Caco-2 (cell line): ENCODE results near the gene CNTRL. TPM values are rescaled to one million over a fixed set of nuclear protein-coding genes. Genes with fewer than 3 reads are reported as not detected.

Experiments
- BruUV-seq: library from RNA; stranded (reverse); fragments of 400-500 nt; replicated peaks from 2 replicates; lab custom pipeline; 2021; lab: Mats Ljungman, UMichigan
- CTCF ChIA-PET: fragments of 300-600 bp; sonication (Branson Sonifier 250); formaldehyde crosslinking; loops from one replicate; lab custom pipeline; 2022; ENCODE audit warnings: antibody characterized with exemption; lab: Charles Lee
- POLR2A ChIA-PET: fragments of 300-600 bp; sonication (Branson Sonifier 250); formaldehyde crosslinking; loops from one replicate; lab custom pipeline; 2022; ENCODE audit warnings: antibody characterized with exemption; lab: Charles Lee
- DNase-seq, 2 experiments: peaks; one replicate each; pipeline versions ENCODE4 v3.0.0 to v3.0.0-alpha.2; 2020 to 2022
- H3K27me3 ChIP-seq: replicated peaks from 2 replicates; pipeline ENCODE4 v1.6.0; 2011; ENCODE audit warnings: low read length; ENCODE audit not compliant: control insufficient read depth, insufficient read depth
- H3K36me3 ChIP-seq: 2 replicates; pipeline ENCODE4 v1.5.1; 2011; ENCODE audit warnings: low read length; ENCODE audit not compliant: control insufficient read depth, insufficient read depth
- H3K4me1 ChIP-seq: fragments of 250-450 bp; sonication (Bioruptor Pico); 2 replicates; pipeline ENCODE4 v1.5.1; 2020; ENCODE audit warnings: mild to moderate bottlenecking
- H3K4me3 ChIP-seq: 2 replicates; pipeline ENCODE4 v1.5.1; 2011; ENCODE audit warnings: low read depth, mild to moderate bottlenecking, control low read depth, low read length
- H3K9me3 ChIP-seq: fragments of 250-450 bp; sonication (Bioruptor Pico); 2 replicates; pipeline ENCODE4 v1.5.1; 2020; ENCODE audit warnings: mild to moderate bottlenecking, moderate library complexity
- H3K27ac Mint-ChIP-seq: one replicate; pipeline ENCODE4 v1.8.0; 2022; ENCODE audit warnings: mixed read lengths; ENCODE audit not compliant: unreplicated experiment
- H3K27me3 Mint-ChIP-seq: one replicate; pipeline ENCODE4 v1.8.0; 2022; ENCODE audit warnings: mixed read lengths; ENCODE audit not compliant: insufficient read depth, unreplicated experiment
- H3K36me3 Mint-ChIP-seq: one replicate; pipeline ENCODE4 v1.8.0; 2022; ENCODE audit warnings: mild to moderate bottlenecking, mixed read lengths; ENCODE audit not compliant: insufficient read depth, unreplicated experiment
- H3K4me1 Mint-ChIP-seq: one replicate; pipeline ENCODE4 v1.8.0; 2022; ENCODE audit warnings: low read depth, mixed read lengths; ENCODE audit not compliant: unreplicated experiment
- H3K4me3 Mint-ChIP-seq: one replicate; pipeline ENCODE4 v1.8.0; 2022; ENCODE audit warnings: mild to moderate bottlenecking, moderate library complexity, mixed read lengths; ENCODE audit not compliant: unreplicated experiment
- H3K9me3 Mint-ChIP-seq: one replicate; pipeline ENCODE4 v1.8.0; 2022; ENCODE audit warnings: mixed read lengths; ENCODE audit not compliant: unreplicated experiment
- intact Hi-C: fragments of 100-400 bp; cut with micrococcal nuclease; formaldehyde crosslinking; loops from one replicate; pipeline ENCODE4 v1.10.0; 2022; ENCODE audit not compliant: unreplicated experiment
- total RNA-seq: library from RNA; stranded (reverse); gene quantifications from 2 replicates; pipeline ENCODE4 v1.2.3, GENCODE V29; 2022
- TF ChIP-seq, protein P1 (sequence below), 2 experiments: fragments of 200-600 bp in 1 of 2; IDR thresholded peaks; 1 replicate in 1 of 2; 2 replicates in 1 of 2; pipeline versions ENCODE4 v1.5.1 to v1.8.0; 2011 to 2022; ENCODE audit warnings: antibody characterized with exemption in 1 of 2, control low read depth in 1 of 2, inconsistent platforms in 1 of 2, low read depth in 1 of 2, low read length in 1 of 2, mild to moderate bottlenecking in 1 of 2, moderate library complexity in 1 of 2; ENCODE audit not compliant: insufficient read depth in 1 of 2, severe bottlenecking in 1 of 2, unreplicated experiment in 1 of 2

CNTRL gene
- total RNA-seq, 1 experiment from 2014 or later: 12.0 TPM

DNA sequence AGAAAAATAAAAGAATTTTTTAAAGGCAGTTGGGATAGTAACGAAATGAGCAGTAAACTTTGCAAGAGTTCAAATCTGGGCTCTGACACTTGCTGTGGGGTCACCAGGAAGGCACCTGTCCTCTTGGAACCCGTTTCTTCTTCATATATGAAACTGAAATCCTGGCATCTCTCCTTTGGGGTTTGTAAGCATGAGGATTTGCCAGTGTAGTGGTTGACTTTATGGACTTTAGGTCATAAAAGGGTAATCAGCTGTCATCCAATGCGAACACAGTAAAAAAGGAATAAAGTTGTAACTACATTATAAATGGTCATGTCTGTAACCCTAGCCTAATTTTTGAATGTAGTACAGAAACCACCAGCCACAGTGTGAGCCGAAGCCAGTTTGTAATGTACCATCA, 125.6 kb downstream of the CNTRL start:
- intact Hi-C loops: loop anchor here (2.0 to 5.0 kb wide), 2 partner anchors 14 to 78 kb away; no protein-coding TSS in a partner anchor
- Mint-ChIP-seq H3K4me3 (peak overlapping the region; percentile 83), H3K9me3 (no peaks in the 10 kb centered on the region), H3K27me3 (no peaks in the 10 kb centered on the region), H3K4me1 (peaks cover 18% of the 10 kb centered on the region), H3K27ac (peak overlapping the region; percentile 72), H3K36me3 (peaks cover 8% of the 10 kb centered on the region)
- TF ChIP-seq, protein P1, sequence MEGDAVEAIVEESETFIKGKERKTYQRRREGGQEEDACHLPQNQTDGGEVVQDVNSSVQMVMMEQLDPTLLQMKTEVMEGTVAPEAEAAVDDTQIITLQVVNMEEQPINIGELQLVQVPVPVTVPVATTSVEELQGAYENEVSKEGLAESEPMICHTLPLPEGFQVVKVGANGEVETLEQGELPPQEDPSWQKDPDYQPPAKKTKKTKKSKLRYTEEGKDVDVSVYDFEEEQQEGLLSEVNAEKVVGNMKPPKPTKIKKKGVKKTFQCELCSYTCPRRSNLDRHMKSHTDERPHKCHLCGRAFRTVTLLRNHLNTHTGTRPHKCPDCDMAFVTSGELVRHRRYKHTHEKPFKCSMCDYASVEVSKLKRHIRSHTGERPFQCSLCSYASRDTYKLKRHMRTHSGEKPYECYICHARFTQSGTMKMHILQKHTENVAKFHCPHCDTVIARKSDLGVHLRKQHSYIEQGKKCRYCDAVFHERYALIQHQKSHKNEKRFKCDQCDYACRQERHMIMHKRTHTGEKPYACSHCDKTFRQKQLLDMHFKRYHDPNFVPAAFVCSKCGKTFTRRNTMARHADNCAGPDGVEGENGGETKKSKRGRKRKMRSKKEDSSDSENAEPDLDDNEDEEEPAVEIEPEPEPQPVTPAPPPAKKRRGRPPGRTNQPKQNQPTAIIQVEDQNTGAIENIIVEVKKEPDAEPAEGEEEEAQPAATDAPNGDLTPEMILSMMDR (IDR thresholded peaks at IDR 0.05; ENCODE audit: insufficient read depth in 1 of 2, low read depth in 1 of 2, low read length in 1 of 2, severe bottlenecking in 1 of 2, unreplicated experiment in 1 of 2): no peak
- no peak for DNase-seq
- H3K4me1 ChIP-seq: peaks cover 40% of the 10 kb centered on the region
- peak overlapping the region; percentile 93 for H3K4me3 ChIP-seq
- H3K36me3 ChIP-seq: no peaks in the 10 kb centered on the region
- CTCF ChIA-PET: interaction anchor here (1.4 kb wide), 1 partner anchor 87 kb away, joined by 4 read pairs; no protein-coding TSS in a partner anchor
- POLR2A ChIA-PET: no interaction called here
- H3K27me3 ChIP-seq: no peaks in the 10 kb centered on the region
- TSS peak; percentile 32 for BruUV-seq
- no peaks in the 10 kb centered on the region for H3K9me3 ChIP-seq

DNA sequence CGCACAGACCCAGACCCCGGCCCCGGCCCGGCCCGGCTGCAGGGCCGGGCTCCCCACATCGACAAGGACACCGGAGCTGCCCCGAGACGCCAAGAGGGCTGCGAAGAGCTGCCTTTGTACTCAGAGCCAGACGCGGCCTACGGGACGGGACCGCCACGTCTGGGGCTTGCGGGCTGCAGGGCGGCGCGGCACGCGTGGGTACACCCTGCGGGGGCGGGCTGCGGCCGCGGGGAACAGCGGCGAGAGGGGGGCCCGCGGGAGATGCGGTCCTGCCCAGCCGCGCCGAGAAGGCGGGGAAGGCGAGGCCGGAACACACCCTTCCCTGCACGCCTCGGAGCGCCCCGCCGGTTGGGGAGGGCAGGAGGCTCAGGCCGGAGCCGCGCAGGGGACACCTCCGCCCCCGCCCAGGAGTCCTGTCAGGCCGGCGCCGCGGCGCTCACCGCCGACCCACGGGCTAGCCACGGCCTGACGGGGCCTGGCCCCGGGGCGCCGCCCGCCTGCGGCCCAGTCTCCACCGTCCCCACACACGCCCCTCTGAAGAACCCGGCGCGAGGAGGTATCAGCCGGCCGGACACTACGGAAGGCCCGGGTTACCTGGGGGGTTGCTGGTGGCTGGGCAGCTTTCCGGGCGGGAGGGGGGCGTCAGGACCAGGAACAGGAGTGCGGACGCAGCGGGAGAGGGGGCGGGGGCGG, 126.4 kb downstream of the CNTRL start:
- peaks cover 32% of the 10 kb centered on the region for H3K4me1 ChIP-seq
- H3K9me3 ChIP-seq: no peaks in the 10 kb centered on the region
- peak overlapping the region; percentile 93 for H3K4me3 ChIP-seq
- no TSS peak for BruUV-seq
- peak overlapping the region; percentile 83 for H3K4me3 Mint-ChIP-seq
- intact Hi-C loops: loop anchor here (2.0 to 5.0 kb wide), 2 partner anchors 14 to 79 kb away; no protein-coding TSS in a partner anchor
- POLR2A ChIA-PET: interaction anchor here (0.6 to 1.5 kb wide), 4 partner anchors 49 to 775 kb away, joined by 4 to 7 read pairs (median 6); partner anchors contain the start of gene GSN
- H3K27ac Mint-ChIP-seq: peak overlapping the region; percentile 72
- H3K9me3 Mint-ChIP-seq: no peaks in the 10 kb centered on the region
- CTCF ChIA-PET: interaction anchor here (0.6 to 1.2 kb wide), 4 partner anchors 11 to 86 kb away, joined by 3 to 4 read pairs (median 4); partner anchors contain the start of gene GSN
- no peaks in the 10 kb centered on the region for H3K27me3 ChIP-seq
- H3K36me3 ChIP-seq: no peaks in the 10 kb centered on the region
- peaks cover 8% of the 10 kb centered on the region for H3K36me3 Mint-ChIP-seq
- H3K27me3 Mint-ChIP-seq: no peaks in the 10 kb centered on the region
- DNase-seq: peak; percentile 47 to 66
- TF ChIP-seq, protein P1 (IDR thresholded peaks at IDR 0.05; ENCODE audit: insufficient read depth in 1 of 2, low read depth in 1 of 2, low read length in 1 of 2, severe bottlenecking in 1 of 2, unreplicated experiment in 1 of 2): no peak
- peaks cover 13% of the 10 kb centered on the region for H3K4me1 Mint-ChIP-seq

DNA sequence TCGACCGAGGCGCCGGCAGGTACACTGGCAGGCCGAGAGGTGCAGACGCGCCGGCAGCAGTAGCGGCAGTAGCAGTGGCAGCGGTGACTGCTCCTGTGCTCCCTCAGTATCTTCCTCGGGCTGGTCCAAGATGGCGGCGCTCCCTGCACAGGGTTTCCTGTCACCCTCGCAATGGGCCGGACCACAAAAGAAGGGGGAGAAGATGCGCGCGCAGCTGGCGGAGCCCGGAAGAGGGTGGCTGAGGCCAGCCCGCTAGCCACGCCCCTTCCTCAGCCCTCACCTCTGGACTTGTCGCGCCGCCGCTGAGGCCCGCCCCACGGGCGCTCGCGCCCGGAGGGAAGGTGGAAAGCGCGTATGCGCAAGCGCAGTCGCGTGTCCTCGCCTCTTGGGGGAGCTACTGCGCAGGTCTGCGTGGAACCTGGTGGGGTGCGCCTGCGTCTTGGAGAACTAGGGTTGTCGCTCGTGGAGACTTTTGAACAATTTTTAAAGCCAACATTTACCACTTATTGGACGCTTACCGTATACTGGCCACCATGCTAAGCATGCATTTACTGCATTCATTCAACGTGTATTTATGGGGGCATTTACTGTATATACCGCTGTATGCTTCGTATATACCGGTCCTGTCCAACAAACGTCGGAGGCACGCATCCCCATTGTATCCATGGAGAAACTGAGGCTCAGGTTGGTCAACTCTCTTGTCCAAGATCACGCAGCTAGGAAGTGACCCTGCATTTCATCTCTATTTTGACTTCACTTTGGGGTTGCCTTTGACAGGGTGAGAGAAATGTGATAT, 127.2 kb downstream of the CNTRL start, which contains the start of gene RAB14:
Gene RAB14 (minus strand): TSS at position 132 of the 796 bp plus-strand sequence. CDS start 8,457 bp downstream, outside the sequence.
- H3K9me3 Mint-ChIP-seq: no peaks in the 10 kb centered on the region
- H3K4me3 Mint-ChIP-seq: peak within 1 kb of the TSS; percentile 83
- H3K4me3 ChIP-seq: peak within 1 kb of the TSS; percentile 93
- no peaks in the 10 kb centered on the region for H3K27me3 Mint-ChIP-seq
- H3K36me3 ChIP-seq: no peaks in the 10 kb centered on the region
- H3K36me3 Mint-ChIP-seq: peaks cover 8% of the 10 kb centered on the region
- H3K27me3 ChIP-seq: no peaks in the 10 kb centered on the region
- peaks cover 13% of the 10 kb centered on the region for H3K4me1 Mint-ChIP-seq
- no TSS peak for BruUV-seq
- peak within 1 kb of the TSS; percentile 72 for H3K27ac Mint-ChIP-seq
- TF ChIP-seq, protein P1 (IDR thresholded peaks at IDR 0.05; ENCODE audit: insufficient read depth in 1 of 2, low read depth in 1 of 2, low read length in 1 of 2, severe bottlenecking in 1 of 2, unreplicated experiment in 1 of 2): peak; percentile 43 to 68
- H3K9me3 ChIP-seq: no peaks in the 10 kb centered on the region
- intact Hi-C loops: loop anchor here (2.0 to 5.0 kb wide), 2 partner anchors 15 to 80 kb away; no protein-coding TSS in a partner anchor
- DNase-seq: peak; percentile 99
- ChIA-PET CTCF (interaction anchor here (0.6 to 1.2 kb wide), 5 partner anchors 10 to 1102 kb away, joined by 3 to 5 read pairs (median 4); partner anchors contain the start of gene GSN), POLR2A (interaction anchor here (0.6 to 1.5 kb wide), 5 partner anchors 14 to 341 kb away, joined by 3 to 7 read pairs (median 5); partner anchors contain the start of gene GSN)
- H3K4me1 ChIP-seq: peaks cover 24% of the 10 kb centered on the region
